ENCODE results near the gene NRSN1. TPM values are rescaled to one million over a fixed set of nuclear protein-coding genes. Genes with fewer than 3 reads are reported as not detected.

Gene NRSN1, protein sequence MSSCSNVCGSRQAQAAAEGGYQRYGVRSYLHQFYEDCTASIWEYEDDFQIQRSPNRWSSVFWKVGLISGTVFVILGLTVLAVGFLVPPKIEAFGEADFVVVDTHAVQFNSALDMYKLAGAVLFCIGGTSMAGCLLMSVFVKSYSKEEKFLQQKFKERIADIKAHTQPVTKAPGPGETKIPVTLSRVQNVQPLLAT
- total RNA-seq = not detected

DNA sequence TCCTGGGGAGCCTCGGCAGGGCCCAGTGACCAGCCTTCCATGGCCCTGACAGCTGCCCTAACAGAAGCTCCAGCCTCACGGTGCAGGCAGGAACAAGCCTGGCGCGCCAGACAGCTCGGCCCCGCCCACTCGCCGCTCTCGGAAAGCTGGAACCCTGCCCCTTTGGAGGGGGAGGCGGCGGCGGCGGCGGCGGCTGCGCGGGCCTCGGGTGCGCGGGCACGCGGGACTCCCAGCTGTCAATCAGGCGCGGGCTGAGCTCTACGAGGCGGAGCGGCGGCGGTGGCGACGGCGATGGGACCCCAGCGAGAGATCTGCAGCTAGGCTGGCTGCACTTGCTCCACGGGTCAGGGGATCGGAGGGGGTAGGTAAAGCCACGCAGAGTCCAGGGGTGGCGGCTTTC lies at the start of gene NRSN1:
TSS of gene NRSN1 (plus strand) at position 236 of the 400 bp plus-strand sequence. CDS start 8,113 bp downstream, outside the sequence.
- Mint-ChIP-seq H3K4me1 (ENCODE audit: low read depth) (no peaks in the 10 kb centered on the region), H3K9me3 (ENCODE audit: insufficient read depth) (no peaks in the 10 kb centered on the region), H3K27me3 (ENCODE audit: low read depth) (peaks cover 11% of the 10 kb centered on the region), H3K27ac (no peak within 1 kb of the TSS), H3K4me3 (no peak within 1 kb of the TSS), H3K36me3 (ENCODE audit: low read depth) (no peaks in the 10 kb centered on the region)
- CTCF ChIA-PET = no interaction called here
- ATAC-seq = no peak
- no peak for DNase-seq
- POLR2A ChIA-PET = no interaction called here

GRCh38 chr6:24078200-24078599 lies 47.8 kb upstream of the NRSN1 start:
- peaks cover 6% of the 10 kb centered on the region for H3K9me3 Mint-ChIP-seq (ENCODE audit: insufficient read depth)

GRCh38 chr6:24079076-24079475 lies 46.9 kb upstream of the NRSN1 start:
- ATAC-seq = no peak
- DNase-seq = no peak
- no peaks in the 10 kb centered on the region for H3K4me1 Mint-ChIP-seq (ENCODE audit: low read depth)
- no peaks in the 10 kb centered on the region for H3K27me3 Mint-ChIP-seq (ENCODE audit: low read depth)
- H3K36me3 Mint-ChIP-seq (ENCODE audit: low read depth) = no peaks in the 10 kb centered on the region
- H3K27ac Mint-ChIP-seq = no peak overlapping the region
- POLR2A ChIA-PET = no interaction called here
- no peak overlapping the region for H3K4me3 Mint-ChIP-seq
- H3K9me3 Mint-ChIP-seq (ENCODE audit: insufficient read depth) = peaks cover 6% of the 10 kb centered on the region
- CTCF ChIA-PET = no interaction called here

More at GRCh38 chr6:24078200-24078599, 47.8 kb upstream of the NRSN1 start:
- Mint-ChIP-seq H3K36me3 (ENCODE audit: low read depth) (no peaks in the 10 kb centered on the region), H3K27me3 (ENCODE audit: low read depth) (no peaks in the 10 kb centered on the region), H3K4me3 (no peak overlapping the region), H3K27ac (no peak overlapping the region), H3K4me1 (ENCODE audit: low read depth) (no peaks in the 10 kb centered on the region)
- POLR2A ChIA-PET = no interaction called here
- DNase-seq (no peak), ATAC-seq (no peak)
- CTCF ChIA-PET = no interaction called here

- Mint-ChIP-seq H3K4me1 (ENCODE audit: low read depth) (no peaks in the 10 kb centered on the region), H3K4me3 (no peak overlapping the region), H3K27me3 (ENCODE audit: low read depth) (no peaks in the 10 kb centered on the region), H3K36me3 (ENCODE audit: low read depth) (no peaks in the 10 kb centered on the region), H3K27ac (no peak overlapping the region), H3K9me3 (ENCODE audit: insufficient read depth) (peaks cover 6% of the 10 kb centered on the region)
- no peak for DNase-seq
- no peak for ATAC-seq
- CTCF ChIA-PET = no interaction called here
- POLR2A ChIA-PET = no interaction called here
Measured at GRCh38 chr6:24080711-24081110, 45.3 kb upstream of the NRSN1 start.

- no peak overlapping the region for H3K27ac Mint-ChIP-seq
- DNase-seq (no peak), ATAC-seq (no peak)
- no peaks in the 10 kb centered on the region for H3K9me3 Mint-ChIP-seq (ENCODE audit: insufficient read depth)
- no peaks in the 10 kb centered on the region for H3K27me3 Mint-ChIP-seq (ENCODE audit: low read depth)
- no peak overlapping the region for H3K4me3 Mint-ChIP-seq
- H3K36me3 Mint-ChIP-seq (ENCODE audit: low read depth) = no peaks in the 10 kb centered on the region
- no peaks in the 10 kb centered on the region for H3K4me1 Mint-ChIP-seq (ENCODE audit: low read depth)
- ChIA-PET POLR2A (no interaction called here), CTCF (no interaction called here)
Measured at GRCh38 chr6:24089736-24090135, 36.3 kb upstream of the NRSN1 start.

DNA sequence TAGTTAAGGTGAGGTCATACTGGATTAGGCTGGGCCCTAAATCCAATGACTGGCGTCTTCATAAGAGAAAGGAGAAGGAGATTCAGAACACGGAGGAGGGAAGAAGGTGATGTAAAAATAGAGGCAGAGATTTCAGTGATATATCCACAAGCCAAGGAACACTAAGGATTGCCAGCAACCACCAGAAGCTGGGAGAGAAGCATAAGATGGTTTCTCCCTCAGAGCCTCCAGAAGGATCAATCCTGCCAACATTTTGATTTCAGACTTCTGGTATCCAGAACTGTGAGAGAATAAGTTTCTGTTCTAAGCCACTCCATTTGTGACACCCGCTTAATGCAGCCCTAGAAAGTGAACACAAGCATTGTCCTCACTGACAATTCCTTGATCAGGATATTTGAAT lies 33.6 kb upstream of the NRSN1 start:
- CTCF ChIA-PET = no interaction called here
- DNase-seq (no peak), ATAC-seq (no peak)
- no peaks in the 10 kb centered on the region for H3K4me1 Mint-ChIP-seq (ENCODE audit: low read depth)
- no peaks in the 10 kb centered on the region for H3K9me3 Mint-ChIP-seq (ENCODE audit: insufficient read depth)
- no peaks in the 10 kb centered on the region for H3K27me3 Mint-ChIP-seq (ENCODE audit: low read depth)
- no peak overlapping the region for H3K27ac Mint-ChIP-seq
- POLR2A ChIA-PET = no interaction called here
- H3K4me3 Mint-ChIP-seq = no peak overlapping the region
- no peaks in the 10 kb centered on the region for H3K36me3 Mint-ChIP-seq (ENCODE audit: low read depth)

DNA sequence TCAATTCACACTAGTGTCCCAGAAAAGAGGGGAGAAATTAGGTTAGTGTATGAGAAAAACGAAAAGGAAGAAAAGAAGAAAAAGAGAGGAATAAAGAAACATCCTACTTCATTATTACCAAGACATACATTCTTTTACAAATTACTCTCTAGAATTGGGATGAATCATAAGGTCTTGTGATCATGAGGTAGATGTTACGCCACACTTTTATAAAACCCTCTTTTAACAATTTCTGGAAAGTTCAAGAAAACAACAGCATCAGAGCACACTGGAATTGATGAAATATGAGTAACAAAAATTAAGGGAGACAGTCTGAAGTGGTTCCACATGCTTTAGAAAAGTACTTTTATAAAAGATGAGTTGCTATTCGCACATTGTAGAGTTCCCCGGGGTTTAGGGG lies 32.6 kb upstream of the NRSN1 start:
- DNase-seq (no peak), ATAC-seq (no peak)
- Mint-ChIP-seq H3K27ac (no peak overlapping the region), H3K36me3 (ENCODE audit: low read depth) (no peaks in the 10 kb centered on the region), H3K27me3 (ENCODE audit: low read depth) (no peaks in the 10 kb centered on the region), H3K4me3 (no peak overlapping the region), H3K9me3 (ENCODE audit: insufficient read depth) (no peaks in the 10 kb centered on the region), H3K4me1 (ENCODE audit: low read depth) (no peaks in the 10 kb centered on the region)
- CTCF ChIA-PET = no interaction called here
- POLR2A ChIA-PET = no interaction called here

DNA sequence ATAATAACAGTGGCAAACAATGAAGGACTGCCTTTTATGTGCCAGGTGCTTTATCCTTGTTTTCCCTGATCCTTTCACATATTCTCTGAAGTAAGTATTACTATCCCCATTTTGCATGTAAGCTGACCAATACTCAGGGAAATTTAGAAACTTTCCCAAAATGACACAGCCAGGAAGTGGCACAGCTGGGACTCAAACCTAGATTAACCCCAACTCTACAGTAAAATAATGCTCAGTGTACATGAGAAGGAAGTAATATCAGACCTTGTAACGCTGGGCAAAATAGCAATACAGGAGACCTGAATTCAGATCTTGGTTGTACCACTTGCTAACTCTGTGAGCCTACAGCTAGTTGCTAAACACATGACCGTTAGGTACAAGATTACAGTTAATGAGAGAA lies 26.8 kb upstream of the NRSN1 start:
- Mint-ChIP-seq H3K4me1 (ENCODE audit: low read depth) (no peaks in the 10 kb centered on the region), H3K27ac (no peak overlapping the region), H3K4me3 (no peak overlapping the region), H3K36me3 (ENCODE audit: low read depth) (no peaks in the 10 kb centered on the region), H3K9me3 (ENCODE audit: insufficient read depth) (no peaks in the 10 kb centered on the region), H3K27me3 (ENCODE audit: low read depth) (no peaks in the 10 kb centered on the region)
- DNase-seq (no peak), ATAC-seq (no peak)
- POLR2A ChIA-PET = no interaction called here
- CTCF ChIA-PET = no interaction called here

GRCh38 chr6:24100024-24100769 lies 25.8 kb upstream of the NRSN1 start:
- ChIA-PET POLR2A (no interaction called here), CTCF (no interaction called here)
- no peaks in the 10 kb centered on the region for H3K36me3 Mint-ChIP-seq (ENCODE audit: low read depth)
- ATAC-seq (no peak), DNase-seq (no peak)
- H3K9me3 Mint-ChIP-seq (ENCODE audit: insufficient read depth) = no peaks in the 10 kb centered on the region
- H3K4me3 Mint-ChIP-seq = no peak overlapping the region
- H3K27ac Mint-ChIP-seq = no peak overlapping the region
- no peaks in the 10 kb centered on the region for H3K27me3 Mint-ChIP-seq (ENCODE audit: low read depth)
- no peaks in the 10 kb centered on the region for H3K4me1 Mint-ChIP-seq (ENCODE audit: low read depth)

DNA sequence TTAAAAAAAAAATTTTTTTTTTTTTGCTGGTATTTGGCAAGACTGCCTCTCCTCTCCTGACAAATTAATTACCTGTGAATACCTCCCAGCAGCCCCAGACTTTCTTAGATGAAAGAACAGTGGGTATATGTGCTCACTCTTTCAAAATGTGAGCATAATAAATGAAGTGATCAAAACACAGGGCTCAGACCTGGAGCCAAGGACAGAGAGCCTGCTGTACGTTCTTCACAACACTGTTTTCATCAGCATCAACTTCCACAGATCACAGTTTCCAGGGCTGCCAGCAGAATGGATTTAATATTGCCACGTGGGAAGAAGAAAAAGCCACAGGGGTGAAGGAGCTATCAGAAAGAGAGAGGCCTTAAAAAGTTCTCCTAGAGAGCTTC lies 25.3 kb upstream of the NRSN1 start:
- no peak overlapping the region for H3K4me3 Mint-ChIP-seq
- H3K27me3 Mint-ChIP-seq (ENCODE audit: low read depth) = no peaks in the 10 kb centered on the region
- no peaks in the 10 kb centered on the region for H3K4me1 Mint-ChIP-seq (ENCODE audit: low read depth)
- ChIA-PET CTCF (no interaction called here), POLR2A (no interaction called here)
- DNase-seq = no peak
- ATAC-seq = no peak
- H3K36me3 Mint-ChIP-seq (ENCODE audit: low read depth) = no peaks in the 10 kb centered on the region
- H3K9me3 Mint-ChIP-seq (ENCODE audit: insufficient read depth) = no peaks in the 10 kb centered on the region
- no peak overlapping the region for H3K27ac Mint-ChIP-seq

DNA sequence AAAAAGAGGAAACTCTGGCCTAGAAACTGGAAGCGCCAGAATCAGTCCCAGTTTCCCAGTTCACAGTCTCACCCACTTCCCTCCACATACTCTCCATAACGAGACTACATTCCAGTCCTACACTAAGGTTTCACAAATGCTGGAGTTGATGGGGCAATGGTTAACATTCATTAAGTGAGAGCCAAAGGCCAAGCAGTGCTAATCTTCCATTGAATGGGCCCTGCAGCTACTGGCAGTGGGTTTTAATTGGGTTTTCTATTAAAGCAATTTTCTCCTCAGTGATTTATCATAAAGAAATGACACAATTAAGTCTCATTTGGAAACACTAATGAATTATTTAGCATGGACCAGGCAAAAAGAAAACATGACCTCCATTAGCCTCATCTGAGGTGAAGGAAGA lies 20.8 kb upstream of the NRSN1 start:
- Mint-ChIP-seq H3K4me3 (no peak overlapping the region), H3K36me3 (ENCODE audit: low read depth) (no peaks in the 10 kb centered on the region), H3K27ac (no peak overlapping the region), H3K9me3 (ENCODE audit: insufficient read depth) (no peaks in the 10 kb centered on the region), H3K4me1 (ENCODE audit: low read depth) (no peaks in the 10 kb centered on the region), H3K27me3 (ENCODE audit: low read depth) (no peaks in the 10 kb centered on the region)
- ChIA-PET POLR2A (no interaction called here), CTCF (no interaction called here)
- DNase-seq (no peak), ATAC-seq (no peak)

GRCh38 chr6:24106291-24106690 lies 19.7 kb upstream of the NRSN1 start:
- ChIA-PET CTCF (no interaction called here), POLR2A (no interaction called here)
- Mint-ChIP-seq H3K27me3 (ENCODE audit: low read depth) (no peaks in the 10 kb centered on the region), H3K27ac (no peak overlapping the region), H3K4me1 (ENCODE audit: low read depth) (no peaks in the 10 kb centered on the region), H3K4me3 (no peak overlapping the region), H3K36me3 (ENCODE audit: low read depth) (no peaks in the 10 kb centered on the region), H3K9me3 (ENCODE audit: insufficient read depth) (no peaks in the 10 kb centered on the region)
- DNase-seq = no peak
- no peak for ATAC-seq

DNA sequence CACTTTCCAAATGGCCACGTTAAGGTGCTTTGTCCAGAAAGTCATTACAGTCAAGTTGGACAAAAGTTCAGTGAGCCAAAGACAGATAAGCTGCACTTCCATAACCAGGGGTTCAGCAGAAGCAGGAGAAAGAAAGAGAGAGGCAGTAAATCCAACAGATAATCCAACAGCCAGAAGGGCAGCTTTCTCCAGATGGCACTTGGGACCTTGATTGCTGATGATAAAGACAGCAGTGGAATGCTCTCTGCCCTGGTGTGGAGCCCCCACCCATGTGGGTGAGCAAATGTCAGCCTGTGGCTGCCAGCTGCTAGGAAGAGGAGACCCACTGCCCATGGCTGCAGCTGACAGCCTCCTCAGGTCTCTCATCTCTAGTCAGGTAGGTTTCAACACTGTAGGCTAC lies 18.7 kb upstream of the NRSN1 start:
- DNase-seq = no peak
- ATAC-seq = no peak
- POLR2A ChIA-PET = no interaction called here
- H3K4me3 Mint-ChIP-seq = no peak overlapping the region
- no peaks in the 10 kb centered on the region for H3K27me3 Mint-ChIP-seq (ENCODE audit: low read depth)
- no peak overlapping the region for H3K27ac Mint-ChIP-seq
- no peaks in the 10 kb centered on the region for H3K9me3 Mint-ChIP-seq (ENCODE audit: insufficient read depth)
- CTCF ChIA-PET = no interaction called here
- H3K36me3 Mint-ChIP-seq (ENCODE audit: low read depth) = no peaks in the 10 kb centered on the region
- no peaks in the 10 kb centered on the region for H3K4me1 Mint-ChIP-seq (ENCODE audit: low read depth)

Measured in activated CD8-positive, alpha-beta T cell treated with anti-CD3 and anti-CD28 coated beads, Interleukin-2, amount 10 ng/mL, durations not matched to agents 7 days and 5 days (primary cell).